GM23338 (cell line): Measurements from ENCODE around the gene XXYLT1. TPM values are rescaled to one million over a fixed set of nuclear protein-coding genes. Genes with fewer than 3 reads are reported as not detected.

Experiments used
- ATAC-seq: fragments of 200-7000 bp; cut with Tn5 transposase; 3 replicates; pipeline ENCODE4 v1.9.1; 2020
- DNase-seq: peaks from one replicate; pipeline ENCODE4 v3.0.0-alpha.2; 2015; ENCODE audit warnings: low spot score
- H2AFZ ChIP-seq: fragments of 200-600 bp; sonication (generic); 2 replicates; pipeline ENCODE4 v1.8.0; 2016; ENCODE audit warnings: antibody characterized with exemption, mild to moderate bottlenecking, moderate library complexity
- H3F3A ChIP-seq: fragments of 200-600 bp; sonication (generic); replicated peaks from 2 replicates; pipeline ENCODE4 v1.8.0; 2017; ENCODE audit warnings: antibody characterized with exemption, mixed run types, low read depth
- H3K27ac ChIP-seq: fragments of 200-600 bp; sonication (generic); 2 replicates; pipeline ENCODE4 v1.6.1; 2016; ENCODE audit warnings: low read depth
- H3K27me3 ChIP-seq: fragments of 200-600 bp; sonication (generic); 2 replicates; pipeline ENCODE4 v1.8.0; 2016; ENCODE audit warnings: mild to moderate bottlenecking, mixed run types, moderate library complexity; ENCODE audit not compliant: insufficient read depth
- H3K36me3 ChIP-seq: fragments of 200-600 bp; sonication (generic); 2 replicates; pipeline ENCODE4 v1.8.0; 2016; ENCODE audit warnings: mild to moderate bottlenecking; ENCODE audit not compliant: insufficient read depth
- H3K4me1 ChIP-seq: fragments of 200-600 bp; sonication (generic); 2 replicates; pipeline ENCODE4 v1.8.0; 2016; ENCODE audit warnings: mild to moderate bottlenecking, moderate library complexity; ENCODE audit not compliant: insufficient read depth
- H3K4me2 ChIP-seq: fragments of 200-600 bp; sonication (generic); 2 replicates; pipeline ENCODE4 v1.7.1; 2017; ENCODE audit warnings: mixed run types
- H3K4me3 ChIP-seq: fragments of 200-600 bp; sonication (generic); 2 replicates; pipeline ENCODE4 v1.6.1; 2016; ENCODE audit warnings: mixed run types
- H3K79me2 ChIP-seq: fragments of 200-600 bp; sonication (generic); replicated peaks from 2 replicates; pipeline ENCODE4 v1.8.0; 2017; ENCODE audit warnings: mild to moderate bottlenecking; ENCODE audit not compliant: insufficient read depth
- H3K9me2 ChIP-seq: fragments of 200-600 bp; sonication (generic); 2 replicates; pipeline ENCODE4 v1.8.0; 2017; ENCODE audit not compliant: insufficient read depth
- H4K20me1 ChIP-seq: fragments of 200-600 bp; sonication (generic); replicated peaks from 2 replicates; pipeline ENCODE4 v1.8.0; 2017; ENCODE audit warnings: mild to moderate bottlenecking; ENCODE audit not compliant: insufficient read depth
- H3K27ac Mint-ChIP-seq: 2 replicates; pipeline ENCODE4 v1.8.0; 2020; ENCODE audit warnings: inconsistent platforms, mild to moderate bottlenecking, moderate library complexity, mixed read lengths
- H3K27me3 Mint-ChIP-seq: 3 replicates; pipeline ENCODE4 v1.8.0; 2022; ENCODE audit warnings: low read depth, mild to moderate bottlenecking, moderate library complexity, mixed read lengths, inconsistent platforms; ENCODE audit not compliant: insufficient read depth, poor library complexity
- H3K36me3 Mint-ChIP-seq: 3 replicates; pipeline ENCODE4 v1.8.0; 2021; ENCODE audit warnings: low read depth, mild to moderate bottlenecking, inconsistent platforms, moderate library complexity, mixed read lengths
- H3K4me1 Mint-ChIP-seq: 3 replicates; pipeline ENCODE4 v1.8.0; 2020; ENCODE audit warnings: mild to moderate bottlenecking, inconsistent platforms, mixed read lengths
- H3K4me3 Mint-ChIP-seq: 3 replicates; pipeline ENCODE4 v1.8.0; 2021; ENCODE audit warnings: moderate library complexity, mild to moderate bottlenecking, inconsistent platforms, mixed read lengths
- H3K9me3 Mint-ChIP-seq: 3 replicates; pipeline ENCODE4 v1.8.0; 2020; ENCODE audit warnings: moderate library complexity, mild to moderate bottlenecking, inconsistent platforms, mixed read lengths
- CREB1 ChIP-seq: fragments of 250-450 bp; sonication (Bioruptor Pico); IDR thresholded peaks from 2 replicates; pipeline ENCODE4 v1.5.0; 2020; ENCODE audit warnings: low read depth, mild to moderate bottlenecking, moderate library complexity
- EZH2 ChIP-seq: fragments of 200-600 bp; sonication (generic); IDR thresholded peaks from one replicate; pipeline ENCODE4 v1.8.0; 2017; ENCODE audit warnings: antibody characterized with exemption, mild to moderate bottlenecking, low read depth; ENCODE audit not compliant: unreplicated experiment
- EZH2phosphoT487 ChIP-seq: fragments of 200-600 bp; sonication (generic); IDR thresholded peaks from one replicate; pipeline ENCODE4 v1.8.1; 2018; ENCODE audit warnings: antibody characterized with exemption; ENCODE audit not compliant: unreplicated experiment
- JUNB ChIP-seq: IDR thresholded peaks from one replicate; pipeline ENCODE4 v1.6.1; 2016; ENCODE audit warnings: antibody characterized with exemption; ENCODE audit not compliant: unreplicated experiment
- NANOG ChIP-seq: IDR thresholded peaks from 2 replicates; pipeline ENCODE4 v1.6.1; 2016; ENCODE audit warnings: antibody characterized with exemption, borderline replicate concordance
- POLR2AphosphoS5 ChIP-seq: IDR thresholded peaks from 2 replicates; pipeline ENCODE4 v1.6.1; 2016; ENCODE audit warnings: antibody characterized with exemption, low read depth
- ZNF114 ChIP-seq: fragments of 250-450 bp; sonication (Bioruptor Pico); IDR thresholded peaks from 2 replicates; pipeline ENCODE4 v1.5.0; 2020; ENCODE audit warnings: mild to moderate bottlenecking, moderate library complexity
- ZNF331 ChIP-seq: fragments of 250-450 bp; sonication (Bioruptor Pico); IDR thresholded peaks from 2 replicates; pipeline ENCODE4 v1.5.0; 2020; ENCODE audit warnings: low read depth, mild to moderate bottlenecking, moderate library complexity
- polyA plus RNA-seq: library from polyadenylated mRNA; unstranded; fragments of >200 nt; fragmentation: Nextera tagmentation; extraction: Ambion mirVana; gene quantifications from 2 replicates; pipeline ENCODE4 v1.2.1, GENCODE V29; 2016
- total RNA-seq: library from RNA; depleted of rRNA; stranded (reverse); fragments of >200 nt; shearing (Covaris generic); gene quantifications from 2 replicates; pipeline ENCODE4 v1.2.3, GENCODE V29; 2014
- TF ChIP-seq, protein P1 (sequence below), 2 experiments: fragments of 200-600 bp in 1 of 2; sonication (generic) in 1 of 2; conservative IDR thresholded peaks; 2 replicates each; pipeline versions ENCODE4 v1.5.1 to v1.6.1; 2016 to 2017; ENCODE audit warnings: antibody characterized with exemption in 2 of 2, low read depth in 2 of 2, mild to moderate bottlenecking in 2 of 2, moderate library complexity in 1 of 2
- TF ChIP-seq, protein P2 (sequence below): IDR thresholded peaks from one replicate; pipeline ENCODE4 v1.6.1; 2018; ENCODE audit warnings: antibody characterized with exemption; ENCODE audit not compliant: unreplicated experiment
- TF ChIP-seq, protein P3 (sequence below): IDR thresholded peaks from 2 replicates; pipeline ENCODE4 v1.6.1; 2016; ENCODE audit warnings: antibody characterized with exemption

XXYLT1 gene
- total and polyA plus RNA-seq, 2 experiments from 2014 or later = 13.5 to 34.8 TPM

DNA sequence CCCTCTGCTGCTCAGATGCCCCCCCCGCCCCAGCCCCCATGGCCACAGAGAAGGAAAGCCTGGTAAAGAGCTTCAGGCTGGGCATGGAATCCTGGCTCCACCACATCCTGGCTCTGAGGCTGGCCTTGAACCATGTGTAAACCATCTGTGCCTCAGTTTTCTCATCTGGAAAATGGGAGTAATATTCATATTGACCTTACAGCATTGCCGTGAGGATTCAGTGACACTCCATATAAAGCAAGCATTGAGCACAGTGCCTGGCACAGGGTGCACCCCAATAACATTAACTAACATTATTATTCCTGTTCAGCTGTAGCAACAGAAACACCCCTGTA, 150.7 kb downstream of the XXYLT1 start:
- ATAC-seq (no peak), DNase-seq (no peak)
- Mint-ChIP-seq H3K27me3 (peaks cover 7% of the 10 kb centered on the region), H3K4me1 (peaks cover 38% of the 10 kb centered on the region), H3K27ac (no peak overlapping the region), H3K9me3 (no peaks in the 10 kb centered on the region), H3K36me3 (no peaks in the 10 kb centered on the region), H3K4me3 (no peak overlapping the region)
- Histone ChIP-seq H3K4me3 (no peak overlapping the region; the same call in 1 of the 2 replicates), H3K79me2 (peaks cover 12% of the 10 kb centered on the region), H3F3A (no peaks in the 10 kb centered on the region), H3K36me3 (no peaks in the 10 kb centered on the region), H2AFZ (no peak overlapping the region), H3K27me3 (no peaks in the 10 kb centered on the region), H3K9me2 (no peaks in the 10 kb centered on the region), H4K20me1 (no peaks in the 10 kb centered on the region), H3K4me2 (peak overlapping the region; percentile 9; the same call in 1 of the 2 replicates), H3K27ac (peak overlapping the region; percentile 19; the same call in 1 of the 2 replicates), H3K4me1 (peaks cover 18% of the 10 kb centered on the region)
- TF ChIP-seq CREB1 (CRISPR knock-in tag) = no peak
- TF ChIP-seq, protein P1, sequence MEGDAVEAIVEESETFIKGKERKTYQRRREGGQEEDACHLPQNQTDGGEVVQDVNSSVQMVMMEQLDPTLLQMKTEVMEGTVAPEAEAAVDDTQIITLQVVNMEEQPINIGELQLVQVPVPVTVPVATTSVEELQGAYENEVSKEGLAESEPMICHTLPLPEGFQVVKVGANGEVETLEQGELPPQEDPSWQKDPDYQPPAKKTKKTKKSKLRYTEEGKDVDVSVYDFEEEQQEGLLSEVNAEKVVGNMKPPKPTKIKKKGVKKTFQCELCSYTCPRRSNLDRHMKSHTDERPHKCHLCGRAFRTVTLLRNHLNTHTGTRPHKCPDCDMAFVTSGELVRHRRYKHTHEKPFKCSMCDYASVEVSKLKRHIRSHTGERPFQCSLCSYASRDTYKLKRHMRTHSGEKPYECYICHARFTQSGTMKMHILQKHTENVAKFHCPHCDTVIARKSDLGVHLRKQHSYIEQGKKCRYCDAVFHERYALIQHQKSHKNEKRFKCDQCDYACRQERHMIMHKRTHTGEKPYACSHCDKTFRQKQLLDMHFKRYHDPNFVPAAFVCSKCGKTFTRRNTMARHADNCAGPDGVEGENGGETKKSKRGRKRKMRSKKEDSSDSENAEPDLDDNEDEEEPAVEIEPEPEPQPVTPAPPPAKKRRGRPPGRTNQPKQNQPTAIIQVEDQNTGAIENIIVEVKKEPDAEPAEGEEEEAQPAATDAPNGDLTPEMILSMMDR (conservative IDR thresholded peaks at IDR 0.05; ENCODE audit: low read depth in 2 of 2) = no peak
- TF ChIP-seq ZNF114 (CRISPR knock-in tag) = no peak
- no peak for TF ChIP-seq POLR2AphosphoS5
- no peak for TF ChIP-seq JUNB
- TF ChIP-seq EZH2phosphoT487 = no peak
- TF ChIP-seq, protein P2, sequence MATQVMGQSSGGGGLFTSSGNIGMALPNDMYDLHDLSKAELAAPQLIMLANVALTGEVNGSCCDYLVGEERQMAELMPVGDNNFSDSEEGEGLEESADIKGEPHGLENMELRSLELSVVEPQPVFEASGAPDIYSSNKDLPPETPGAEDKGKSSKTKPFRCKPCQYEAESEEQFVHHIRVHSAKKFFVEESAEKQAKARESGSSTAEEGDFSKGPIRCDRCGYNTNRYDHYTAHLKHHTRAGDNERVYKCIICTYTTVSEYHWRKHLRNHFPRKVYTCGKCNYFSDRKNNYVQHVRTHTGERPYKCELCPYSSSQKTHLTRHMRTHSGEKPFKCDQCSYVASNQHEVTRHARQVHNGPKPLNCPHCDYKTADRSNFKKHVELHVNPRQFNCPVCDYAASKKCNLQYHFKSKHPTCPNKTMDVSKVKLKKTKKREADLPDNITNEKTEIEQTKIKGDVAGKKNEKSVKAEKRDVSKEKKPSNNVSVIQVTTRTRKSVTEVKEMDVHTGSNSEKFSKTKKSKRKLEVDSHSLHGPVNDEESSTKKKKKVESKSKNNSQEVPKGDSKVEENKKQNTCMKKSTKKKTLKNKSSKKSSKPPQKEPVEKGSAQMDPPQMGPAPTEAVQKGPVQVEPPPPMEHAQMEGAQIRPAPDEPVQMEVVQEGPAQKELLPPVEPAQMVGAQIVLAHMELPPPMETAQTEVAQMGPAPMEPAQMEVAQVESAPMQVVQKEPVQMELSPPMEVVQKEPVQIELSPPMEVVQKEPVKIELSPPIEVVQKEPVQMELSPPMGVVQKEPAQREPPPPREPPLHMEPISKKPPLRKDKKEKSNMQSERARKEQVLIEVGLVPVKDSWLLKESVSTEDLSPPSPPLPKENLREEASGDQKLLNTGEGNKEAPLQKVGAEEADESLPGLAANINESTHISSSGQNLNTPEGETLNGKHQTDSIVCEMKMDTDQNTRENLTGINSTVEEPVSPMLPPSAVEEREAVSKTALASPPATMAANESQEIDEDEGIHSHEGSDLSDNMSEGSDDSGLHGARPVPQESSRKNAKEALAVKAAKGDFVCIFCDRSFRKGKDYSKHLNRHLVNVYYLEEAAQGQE = no peak

DNA sequence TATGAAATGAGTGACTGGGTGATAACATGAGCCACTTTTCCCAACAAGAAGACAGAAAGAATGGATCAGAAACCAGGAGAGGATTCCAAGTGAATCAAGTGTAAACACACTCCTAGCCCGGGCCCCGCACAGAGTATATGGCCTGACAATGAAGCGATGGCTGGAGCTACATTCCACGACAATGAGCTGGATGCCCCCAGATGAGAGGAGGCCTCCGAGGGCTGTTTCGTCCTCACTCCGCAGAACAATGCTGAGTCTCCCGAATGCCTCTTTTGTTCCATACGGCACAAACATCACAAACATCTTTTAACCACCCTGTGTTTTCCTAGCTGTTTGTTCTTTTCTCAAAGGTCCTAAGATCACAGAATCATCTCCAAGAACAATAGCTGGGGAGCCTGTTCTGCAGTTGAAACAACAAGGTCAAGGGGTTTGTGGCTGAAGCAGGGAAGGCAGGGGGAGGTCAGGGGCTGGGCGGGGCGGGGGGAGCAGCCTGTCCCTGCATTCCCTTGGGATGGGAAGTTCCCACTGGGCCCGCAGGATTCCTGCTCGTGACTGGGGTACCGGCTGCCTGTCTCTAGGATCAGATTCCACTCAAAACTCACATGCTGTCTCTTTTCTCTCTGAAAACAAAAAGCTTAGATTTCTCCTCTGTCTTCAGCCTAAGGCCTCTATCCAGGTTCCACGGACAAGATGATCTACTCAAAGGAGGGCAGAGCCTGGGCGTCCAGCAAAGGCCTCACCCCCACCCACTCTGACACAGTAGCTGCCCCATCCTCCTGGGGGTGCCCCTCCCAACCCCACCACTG, 151.3 kb downstream of the XXYLT1 start:
- H2AFZ ChIP-seq = no peak overlapping the region
- H3K27me3 ChIP-seq = no peaks in the 10 kb centered on the region
- peak; percentile 93 for ATAC-seq
- Mint-ChIP-seq H3K27ac (peak overlapping the region; percentile 75), H3K9me3 (no peaks in the 10 kb centered on the region), H3K4me1 (peaks cover 34% of the 10 kb centered on the region), H3K36me3 (no peaks in the 10 kb centered on the region), H3K27me3 (peaks cover 6% of the 10 kb centered on the region), H3K4me3 (peak overlapping the region; percentile 38)
- peaks cover 12% of the 10 kb centered on the region for H3K79me2 ChIP-seq
- H3K4me1 ChIP-seq = peaks cover 18% of the 10 kb centered on the region
- H3K27ac ChIP-seq = peak overlapping the region; percentile 13
- peak overlapping the region; percentile 9; the same call in 1 of the 2 replicates for H3K4me2 ChIP-seq
- H3F3A ChIP-seq = no peaks in the 10 kb centered on the region
- H4K20me1 ChIP-seq = no peaks in the 10 kb centered on the region
- no peaks in the 10 kb centered on the region for H3K9me2 ChIP-seq
- H3K4me3 ChIP-seq = no peak overlapping the region; the same call in 1 of the 2 replicates
- peak; percentile 88 for DNase-seq
- H3K36me3 ChIP-seq = no peaks in the 10 kb centered on the region
- TF ChIP-seq NANOG = 0 out of 2 replicates have a peak, but pooled peaks have one; percentile 19
- TF ChIP-seq ZNF114 (CRISPR knock-in tag) = no peak
- TF ChIP-seq, protein P3, sequence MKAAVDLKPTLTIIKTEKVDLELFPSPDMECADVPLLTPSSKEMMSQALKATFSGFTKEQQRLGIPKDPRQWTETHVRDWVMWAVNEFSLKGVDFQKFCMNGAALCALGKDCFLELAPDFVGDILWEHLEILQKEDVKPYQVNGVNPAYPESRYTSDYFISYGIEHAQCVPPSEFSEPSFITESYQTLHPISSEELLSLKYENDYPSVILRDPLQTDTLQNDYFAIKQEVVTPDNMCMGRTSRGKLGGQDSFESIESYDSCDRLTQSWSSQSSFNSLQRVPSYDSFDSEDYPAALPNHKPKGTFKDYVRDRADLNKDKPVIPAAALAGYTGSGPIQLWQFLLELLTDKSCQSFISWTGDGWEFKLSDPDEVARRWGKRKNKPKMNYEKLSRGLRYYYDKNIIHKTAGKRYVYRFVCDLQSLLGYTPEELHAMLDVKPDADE = no peak
- no peak for TF ChIP-seq EZH2
- TF ChIP-seq, protein P2 = no peak
- TF ChIP-seq ZNF331 = no peak
